HCEC 1CT (cell line): Measurements from ENCODE around the gene NPAS2.

Source experiments
- DNase-seq: peaks from one replicate; pipeline ENCODE4 v3.0.0-alpha.2; 2017

NPAS2 gene

GRCh38 chr2:100976061-100976460 is 156.1 kb downstream of the NPAS2 start:
- DNase-seq, result no peak

- no peak for DNase-seq
Measured at GRCh38 chr2:100976645-100977391, 156.9 kb downstream of the NPAS2 start.

- no peak for DNase-seq
Measured at GRCh38 chr2:100977511-100977910, 157.6 kb downstream of the NPAS2 start.

GRCh38 chr2:100978582-100979191 is 158.7 kb downstream of the NPAS2 start:
- no peak for DNase-seq

GRCh38 chr2:100980046-100980445 is 160.1 kb downstream of the NPAS2 start:
- DNase-seq, result no peak

- no peak for DNase-seq
Measured at GRCh38 chr2:100981011-100981410, 161.1 kb downstream of the NPAS2 start.

GRCh38 chr2:100982431-100982861 is 162.5 kb downstream of the NPAS2 start:
- DNase-seq, result no peak

- DNase-seq, result no peak
Measured at GRCh38 chr2:100983201-100983600, 163.3 kb downstream of the NPAS2 start.

GRCh38 chr2:100983684-100984310 is 163.9 kb downstream of the NPAS2 start:
- DNase-seq, result no peak

GRCh38 chr2:100984892-100985307 is 165.0 kb downstream of the NPAS2 start:
- peak; percentile 56 for DNase-seq

- DNase-seq, result no peak
Measured at GRCh38 chr2:100986157-100986556, 166.2 kb downstream of the NPAS2 start.

GRCh38 chr2:100987536-100987935 is 167.6 kb downstream of the NPAS2 start:
- no peak for DNase-seq

GRCh38 chr2:100987974-100988373 is 168.0 kb downstream of the NPAS2 start:
- no peak for DNase-seq

GRCh38 chr2:100988630-100989417 is 168.9 kb downstream of the NPAS2 start:
- DNase-seq, result no peak

GRCh38 chr2:100989666-100990065 is 169.7 kb downstream of the NPAS2 start:
- no peak for DNase-seq

- no peak for DNase-seq
Measured at GRCh38 chr2:100990166-100990565, 170.2 kb downstream of the NPAS2 start.

- DNase-seq, result no peak
Measured at GRCh38 chr2:100990650-100991403, 170.9 kb downstream of the NPAS2 start.

- no peak for DNase-seq
Measured at GRCh38 chr2:100991404-100991773, 171.4 kb downstream of the NPAS2 start.

GRCh38 chr2:100992262-100992661 is 172.3 kb downstream of the NPAS2 start:
- no peak for DNase-seq

- DNase-seq, result no peak
Measured at GRCh38 chr2:100993294-100993693, 173.4 kb downstream of the NPAS2 start.

- no peak for DNase-seq
Measured at GRCh38 chr2:100995309-100996075, 175.6 kb downstream of the NPAS2 start.
